IMR-90 (cell line): ENCODE measurements around the gene CATSPER3. TPM values are rescaled to one million over a fixed set of nuclear protein-coding genes. Genes with fewer than 3 reads are reported as not detected.

ENCODE experiments used
- ATAC-seq: fragments of 200-7000 bp; cut with Tn5 transposase; 2 replicates; pipeline ENCODE4 v1.9.1; 2020; ENCODE audit warnings: low read depth, mild to moderate bottlenecking, moderate library complexity
- BruUV-seq: library from RNA; stranded (reverse); fragments of 400-500 nt; replicated peaks from 2 replicates; lab custom pipeline; 2021; lab: Mats Ljungman, UMichigan
- CTCF ChIA-PET: fragments of 300-600 bp; formaldehyde crosslinking; extraction: SDS; loops from one replicate; lab custom pipeline; 2021; ENCODE audit warnings: antibody characterized with exemption; lab: Yijun Ruan, JAX
- POLR2A ChIA-PET: fragments of 300-600 bp; sonication (Branson Sonifier 250); formaldehyde crosslinking; loops from one replicate; lab custom pipeline; 2022; ENCODE audit warnings: antibody characterized with exemption; ENCODE audit not compliant: unreplicated experiment; lab: Charles Lee
- DNase-seq: peaks from one replicate; pipeline ENCODE4 v3.0.0; 2013
- H2AFZ ChIP-seq: replicated peaks from 2 replicates; pipeline ENCODE3; 2013; ENCODE audit warnings: low read length, mild to moderate bottlenecking; ENCODE audit not compliant: poor library complexity
- H2AK5ac ChIP-seq: 2 replicates; pipeline ENCODE4 v1.6.1; 2013; ENCODE audit warnings: low read depth, low read length, inconsistent platforms
- H2AK9ac ChIP-seq: replicated peaks from 2 replicates; pipeline ENCODE3; 2013; ENCODE audit warnings: mild to moderate bottlenecking, low read depth, low read length, moderate library complexity; ENCODE audit not compliant: poor library complexity
- H2BK120ac ChIP-seq: 2 replicates; pipeline ENCODE4 v1.6.1; 2013; ENCODE audit warnings: low read depth, low read length, inconsistent platforms
- H2BK15ac ChIP-seq: 3 replicates; pipeline ENCODE4 v1.6.1; 2013; ENCODE audit warnings: low read depth, low read length, inconsistent platforms
- H2BK20ac ChIP-seq: 2 replicates; pipeline ENCODE4 v1.6.1; 2013; ENCODE audit warnings: low read depth, mild to moderate bottlenecking, inconsistent platforms, low read length, moderate library complexity
- H2BK5ac ChIP-seq: 2 replicates; pipeline ENCODE4 v1.6.1; 2013; ENCODE audit warnings: mild to moderate bottlenecking, low read depth, low read length, inconsistent platforms; ENCODE audit not compliant: poor library complexity, severe bottlenecking
- H3K14ac ChIP-seq: replicated peaks from 2 replicates; pipeline ENCODE4 v1.6.1; 2013; ENCODE audit warnings: low read depth, low read length, inconsistent platforms
- H3K18ac ChIP-seq: 2 replicates; pipeline ENCODE4 v1.6.1; 2013; ENCODE audit warnings: low read depth, low read length, control low read depth
- H3K23ac ChIP-seq: 2 replicates; pipeline ENCODE4 v1.6.1; 2013; ENCODE audit warnings: low read depth, low read length, inconsistent platforms
- H3K27ac ChIP-seq: 2 replicates; pipeline ENCODE4 v1.5.1; 2013; ENCODE audit warnings: mild to moderate bottlenecking, control low read depth, low read length; ENCODE audit not compliant: insufficient read depth
- H3K27me3 ChIP-seq: 2 replicates; pipeline ENCODE4 v1.6.1; 2013; ENCODE audit warnings: low read length; ENCODE audit not compliant: control insufficient read depth, insufficient read depth
- H3K36me3 ChIP-seq: 2 replicates; pipeline ENCODE4 v1.6.1; 2013; ENCODE audit warnings: low read length, mixed read lengths; ENCODE audit not compliant: control insufficient read depth, insufficient read depth
- H3K4ac ChIP-seq: 2 replicates; pipeline ENCODE4 v1.6.1; 2013; ENCODE audit warnings: low read depth, low read length, inconsistent platforms
- H3K4me1 ChIP-seq: 2 replicates; pipeline ENCODE4 v1.6.1; 2013; ENCODE audit warnings: low read length, mixed read lengths; ENCODE audit not compliant: control insufficient read depth, insufficient read depth
- H3K4me2 ChIP-seq: 2 replicates; pipeline ENCODE4 v1.6.1; 2013; ENCODE audit warnings: low read depth, mild to moderate bottlenecking, control low read depth, low read length, moderate library complexity
- H3K4me3 ChIP-seq: 2 replicates; pipeline ENCODE4 v1.5.1; 2013; ENCODE audit warnings: low read depth, mild to moderate bottlenecking, control low read depth, low read length, moderate library complexity; ENCODE audit not compliant: insufficient read depth
- H3K56ac ChIP-seq: 2 replicates; pipeline ENCODE4 v1.6.1; 2013; ENCODE audit warnings: low read length, inconsistent platforms; ENCODE audit not compliant: insufficient read depth; ENCODE audit errors: extremely low read depth
- H3K79me1 ChIP-seq, 2 experiments: 2 replicates each; pipeline ENCODE4 v1.6.1; 2013; ENCODE audit warnings: low read length in 2 of 2, inconsistent platforms in 1 of 2, low read depth in 1 of 2
- H3K9ac ChIP-seq: 2 replicates; pipeline ENCODE4 v1.6.1; 2013; ENCODE audit warnings: low read depth, low read length, control low read depth
- H3K9me1 ChIP-seq: 2 replicates; pipeline ENCODE4 v1.6.1; 2013; ENCODE audit warnings: low read length, inconsistent platforms; ENCODE audit not compliant: insufficient read depth
- H3K9me3 ChIP-seq: 2 replicates; pipeline ENCODE4 v1.6.1; 2013; ENCODE audit warnings: low read length; ENCODE audit not compliant: control insufficient read depth, insufficient read depth
- H4K20me1 ChIP-seq: 2 replicates; pipeline ENCODE4 v1.6.1; 2013; ENCODE audit warnings: low read length, inconsistent platforms; ENCODE audit not compliant: insufficient read depth
- H4K5ac ChIP-seq: 2 replicates; pipeline ENCODE4 v1.6.1; 2013; ENCODE audit warnings: mild to moderate bottlenecking, low read depth, low read length, control low read depth
- H4K8ac ChIP-seq, 2 experiments: 2 replicates each; pipeline ENCODE4 v1.6.1; 2013; ENCODE audit warnings: low read depth in 2 of 2, low read length in 2 of 2, control low read depth in 1 of 2, inconsistent platforms in 1 of 2
- H4K91ac ChIP-seq: 2 replicates; pipeline ENCODE4 v1.6.1; 2013; ENCODE audit warnings: low read depth, low read length, inconsistent platforms; ENCODE audit not compliant: insufficient read depth
- CEBPB ChIP-seq: IDR thresholded peaks from 2 replicates; pipeline ENCODE4 v1.6.1; 2012; ENCODE audit warnings: low read depth, low read length, improper control_type of control experiment
- MXI1 ChIP-seq: IDR thresholded peaks from 2 replicates; pipeline ENCODE4 v1.6.1; 2012; ENCODE audit warnings: low read depth, mild to moderate bottlenecking, low read length, moderate library complexity, borderline replicate concordance
- WGBS, 2 experiments: methylation state at CpG; one replicate each; pipeline versions ENCODE4 v1.1.5 to v1.1.7; 2013; ENCODE audit warnings: missing lambda C conversion rate in 2 of 2; ENCODE audit not compliant: insufficient read length in 1 of 2; ENCODE audit errors: extremely low coverage in 2 of 2; 5-methylcytosine and 5-hydroxymethylcytosine counted together
- dilution Hi-C: fragments of 300-500 bp; cut with HindIII; formaldehyde crosslinking; loops from one replicate; pipeline ENCODE4 v1.14.3; 2018; ENCODE audit warnings: low sequenced_read_pairs; ENCODE audit not compliant: unreplicated experiment
- in situ Hi-C: fragments of 300-500 bp; cut with MboI; formaldehyde crosslinking; loops from 3 replicates; pipeline ENCODE4 v1.14.3; 2019; ENCODE audit warnings: low sequenced_read_pairs, inconsistent platforms, mixed read lengths
- intact Hi-C: fragments of 100-400 bp; cut with micrococcal nuclease; formaldehyde crosslinking; loops from 2 replicates; pipeline ENCODE4 v1.10.0; 2022
- polyA plus RNA-seq, 3 experiments: library from polyadenylated mRNA; depleted of rRNA; stranded (reverse); fragments of >200 nt; gene quantifications; 2 replicates each; pipeline ENCODE4 v1.2.3, GENCODE V29; 2012; ENCODE audit warnings: low replicate concordance in 1 of 3
- total RNA-seq: library from RNA; depleted of rRNA; stranded (reverse); fragments of >200 nt; gene quantifications from 2 replicates; pipeline ENCODE4 v1.2.3, GENCODE V29; 2012

The CATSPER3 gene
- total and polyA plus RNA-seq, 2 of the 4 experiments (the other 2 are of a cell fraction), result under 0.01 to 0.12 TPM

GRCh38 chr5:134975078-134975715 is 7.5 kb downstream of the CATSPER3 start:
- Histone ChIP-seq H3K27ac (no peak overlapping the region), H2AK9ac (no peak overlapping the region), H3K4me3 (no peak overlapping the region), H3K18ac (no peak overlapping the region), H3K14ac (no peak overlapping the region), H2BK15ac (no peak overlapping the region), H3K4ac (no peak overlapping the region), H4K91ac (no peak overlapping the region), H2AFZ (no peak overlapping the region), H2BK20ac (no peak overlapping the region), H3K56ac (no peak overlapping the region), H3K23ac (no peak overlapping the region), H4K8ac (no peak overlapping the region), H3K27me3 (no peaks in the 10 kb centered on the region), H4K5ac (no peak overlapping the region), H2AK5ac (no peak overlapping the region), H3K36me3 (no peaks in the 10 kb centered on the region), H3K9me3 (peaks cover 3% of the 10 kb centered on the region; the same call in 1 of the 2 replicates), H2BK5ac (no peak overlapping the region), H3K79me1 (no peaks in the 10 kb centered on the region), H3K4me1 (no peaks in the 10 kb centered on the region), H2BK120ac (no peak overlapping the region), H4K20me1 (no peaks in the 10 kb centered on the region; the same call in 1 of the 2 replicates), H3K9me1 (peaks cover 4% of the 10 kb centered on the region), H3K4me2 (no peak overlapping the region), H3K9ac (no peak overlapping the region)
- CTCF ChIA-PET, result no interaction called here
- ATAC-seq (peak; percentile 75), DNase-seq (peak; percentile 47)
- TF ChIP-seq CEBPB (peak; percentile 75; the same call in 1 of the 2 replicates), MXI1 (no peak)
- in situ Hi-C loops (no loop called here), intact Hi-C loops (no loop called here), dilution Hi-C loops (no loop called here)
- POLR2A ChIA-PET, result no interaction called here
- no CpG with 5 or more reads among the region's 2 CpGs for WGBS, 2 experiments
- BruUV-seq, result no TSS peak
